HCT116 (cell line): ENCODE measurements around the gene BCAR3. TPM values are rescaled to one million over a fixed set of nuclear protein-coding genes. Genes with fewer than 3 reads are reported as not detected.

Experiments
- ATAC-seq: fragments of 200-7000 bp; cut with Tn5 transposase; 2 replicates; pipeline ENCODE4 v1.9.1; 2020; ENCODE audit warnings: mild to moderate bottlenecking, moderate library complexity
- BruUV-seq: library from RNA; stranded (reverse); fragments of 400-500 nt; replicated peaks from 2 replicates; lab custom pipeline; 2021; lab: Mats Ljungman, UMichigan
- CTCF ChIA-PET: fragments of 300-600 bp; sonication (Branson Sonifier 250); formaldehyde crosslinking; loops from one replicate; lab custom pipeline; 2021; ENCODE audit warnings: antibody characterized with exemption; lab: Charles Lee
- POLR2A ChIA-PET: fragments of 300-600, 350-600 bp; sonication (Branson Sonifier 250); formaldehyde crosslinking; loops from one replicate; lab custom pipeline; 2021; ENCODE audit warnings: antibody characterized with exemption; lab: Charles Lee
- RAD21 ChIA-PET, 2 experiments: fragments of 300-600 bp; sonication (Branson Sonifier 250); formaldehyde crosslinking; loops; one replicate each; lab custom pipeline; 2023; ENCODE audit warnings: low total read pairs in 2 of 2; ENCODE audit not compliant: uncharacterized antibody in 2 of 2, unreplicated experiment in 2 of 2, low non-redundant PET in 1 of 2; lab: Charles Lee
- DNase-seq: peaks from one replicate; pipeline ENCODE4 v3.0.0-alpha.2; 2010; ENCODE audit warnings: low read depth, low spot score
- H2AFZ ChIP-seq: fragments of 200-600 bp; shearing (Covaris generic), sonication (generic); 2 replicates; pipeline ENCODE4 v1.6.1; 2017; ENCODE audit warnings: low read depth, mixed run types, mixed read lengths, antibody characterized with exemption, low read length; ENCODE audit not compliant: poor library complexity, severe bottlenecking
- H3K27ac ChIP-seq: 2 replicates; pipeline ENCODE4 v1.5.1; 2012; ENCODE audit warnings: low read depth, low read length
- H3K27me3 ChIP-seq: fragments of 200-600 bp; sonication (generic); 2 replicates; pipeline ENCODE4 v1.6.1; 2016; ENCODE audit warnings: mixed run types, low read length, mixed read lengths; ENCODE audit not compliant: insufficient read depth
- H3K36me3 ChIP-seq, 2 experiments: fragments of 200-500 bp in 1 of 2; fragments of 200-600 bp in 1 of 2; sonication (Bioruptor generic) in 1 of 2; sonication (generic) in 1 of 2; 2 replicates each; pipeline versions ENCODE4 v1.5.1 to v1.6.1; 2014 to 2016; ENCODE audit warnings: low read length in 2 of 2, inconsistent platforms in 1 of 2, mixed read lengths in 1 of 2, mixed run types in 1 of 2; ENCODE audit not compliant: insufficient read depth in 2 of 2, control insufficient read depth in 1 of 2
- H3K4me1 ChIP-seq, 2 experiments: fragments of 200-600 bp in 1 of 2; sonication (generic) in 1 of 2; 2 replicates each; pipeline versions ENCODE4 v1.5.1 to v1.6.1; 2012 to 2017; ENCODE audit warnings: low read length in 2 of 2, inconsistent platforms in 1 of 2, mild to moderate bottlenecking in 1 of 2, mixed read lengths in 1 of 2, mixed run types in 1 of 2, moderate library complexity in 1 of 2; ENCODE audit not compliant: insufficient read depth in 2 of 2, control insufficient read depth in 1 of 2
- H3K4me2 ChIP-seq: fragments of 200-600 bp; sonication (generic); 2 replicates; pipeline ENCODE4 v1.6.1; 2017; ENCODE audit warnings: mixed run types, low read length, mixed read lengths
- H3K4me3 ChIP-seq, 2 experiments: fragments of 200-600 bp in 1 of 2; sonication (generic) in 1 of 2; replicated peaks in 1 of 2; 2 replicates each; pipeline ENCODE4 v1.5.1; 2011 to 2016; ENCODE audit warnings: low read length in 2 of 2, control low read depth in 1 of 2, low read depth in 1 of 2, mild to moderate bottlenecking in 1 of 2, mixed read lengths in 1 of 2, mixed run types in 1 of 2
- H3K79me2 ChIP-seq: fragments of 200-600 bp; sonication (generic); 2 replicates; pipeline ENCODE4 v1.6.1; 2017; ENCODE audit warnings: mild to moderate bottlenecking, mixed run types, low read length, moderate library complexity, mixed read lengths; ENCODE audit not compliant: insufficient read depth
- H3K9ac ChIP-seq: fragments of 200-600 bp; sonication (generic); 2 replicates; pipeline ENCODE4 v1.6.1; 2016; ENCODE audit warnings: low read length, mixed read lengths
- H3K9me2 ChIP-seq: fragments of 200-600 bp; sonication (generic), shearing (Covaris generic); 2 replicates; pipeline ENCODE4 v1.6.1; 2017; ENCODE audit warnings: mixed run types, mild to moderate bottlenecking, moderate library complexity; ENCODE audit not compliant: insufficient read depth
- H3K9me3 ChIP-seq, 2 experiments: fragments of 200-500 bp in 1 of 2; fragments of 200-600 bp in 1 of 2; sonication (Bioruptor generic) in 1 of 2; sonication (generic) in 1 of 2; 2 replicates each; pipeline ENCODE4 v1.6.1; 2014 to 2017; ENCODE audit warnings: low read length in 2 of 2, mixed read lengths in 2 of 2, inconsistent platforms in 1 of 2, low read depth in 1 of 2, mild to moderate bottlenecking in 1 of 2, mixed run types in 1 of 2, moderate library complexity in 1 of 2; ENCODE audit not compliant: control insufficient read depth in 1 of 2, insufficient read depth in 1 of 2
- H4K20me1 ChIP-seq: fragments of 200-600 bp; sonication (generic), shearing (Covaris generic); 2 replicates; pipeline ENCODE4 v1.6.1; 2017; ENCODE audit warnings: mixed run types, mild to moderate bottlenecking, moderate library complexity; ENCODE audit not compliant: insufficient read depth
- ATF3 ChIP-seq: IDR thresholded peaks from 2 replicates; pipeline ENCODE4 v1.6.1; 2012
- CBX3 ChIP-seq: IDR thresholded peaks from 2 replicates; pipeline ENCODE4 v1.6.1; 2012; ENCODE audit warnings: low read depth
- CEBPB ChIP-seq: IDR thresholded peaks from 2 replicates; pipeline ENCODE4 v1.6.1; 2012; ENCODE audit warnings: low read depth
- EGR1 ChIP-seq: IDR thresholded peaks from 2 replicates; pipeline ENCODE4 v1.6.1; 2012; ENCODE audit warnings: low read depth
- ELF1 ChIP-seq: IDR thresholded peaks from 2 replicates; pipeline ENCODE4 v1.6.1; 2012; ENCODE audit warnings: low read depth, borderline replicate concordance
- EZH2 ChIP-seq: fragments of 200-600 bp; sonication (generic); IDR thresholded peaks from 2 replicates; pipeline ENCODE4 v1.6.1; 2017; ENCODE audit warnings: antibody characterized with exemption, mixed run types
- EZH2phosphoT487 ChIP-seq: fragments of 200-600 bp; IDR thresholded peaks from 2 replicates; pipeline ENCODE4 v1.6.1; 2018; ENCODE audit warnings: antibody characterized with exemption, borderline replicate concordance
- FOSL1 ChIP-seq: IDR thresholded peaks from 2 replicates; pipeline ENCODE4 v1.6.1; 2012; ENCODE audit warnings: low read depth
- MAX ChIP-seq: IDR thresholded peaks from 2 replicates; pipeline ENCODE4 v1.6.1; 2012
- POLR2AphosphoS5 ChIP-seq: IDR thresholded peaks from 2 replicates; pipeline ENCODE4 v1.6.1; 2011; ENCODE audit warnings: mild to moderate bottlenecking, low read depth, low read length, moderate library complexity
- RAD21 ChIP-seq: IDR thresholded peaks from 2 replicates; pipeline ENCODE4 v1.6.1; 2012; ENCODE audit warnings: low read depth, mild to moderate bottlenecking
- REST ChIP-seq: IDR thresholded peaks from 2 replicates; pipeline ENCODE4 v1.6.1; 2012; ENCODE audit warnings: low read depth
- SIN3A ChIP-seq: IDR thresholded peaks from 2 replicates; pipeline ENCODE4 v1.6.1; 2012; ENCODE audit warnings: low read depth
- SP1 ChIP-seq: IDR thresholded peaks from 2 replicates; pipeline ENCODE4 v1.6.1; 2012; ENCODE audit warnings: low read depth
- SRF ChIP-seq: IDR thresholded peaks from 2 replicates; pipeline ENCODE4 v1.6.1; 2012; ENCODE audit warnings: low read depth
- TCF7L2 ChIP-seq: IDR thresholded peaks from 2 replicates; pipeline ENCODE4 v1.7.0; 2011; ENCODE audit warnings: borderline replicate concordance, inconsistent platforms; ENCODE audit not compliant: insufficient read depth, insufficient read length; ENCODE audit errors: extremely low read depth
- ZFX ChIP-seq: fragments of 450-650 bp; IDR thresholded peaks from 2 replicates; pipeline ENCODE4 v1.6.1; 2017
- intact Hi-C: fragments of 100-400 bp; cut with micrococcal nuclease; formaldehyde crosslinking; loops from 2 replicates; pipeline ENCODE4 v1.10.0; 2022
- total RNA-seq: library from RNA; stranded (reverse); gene quantifications from one replicate; pipeline ENCODE4 v1.2.1, GENCODE V29; 2021; ENCODE audit not compliant: unreplicated experiment

The BCAR3 gene
- total RNA-seq, 1 experiment from 2014 or later = 24.5 TPM

DNA sequence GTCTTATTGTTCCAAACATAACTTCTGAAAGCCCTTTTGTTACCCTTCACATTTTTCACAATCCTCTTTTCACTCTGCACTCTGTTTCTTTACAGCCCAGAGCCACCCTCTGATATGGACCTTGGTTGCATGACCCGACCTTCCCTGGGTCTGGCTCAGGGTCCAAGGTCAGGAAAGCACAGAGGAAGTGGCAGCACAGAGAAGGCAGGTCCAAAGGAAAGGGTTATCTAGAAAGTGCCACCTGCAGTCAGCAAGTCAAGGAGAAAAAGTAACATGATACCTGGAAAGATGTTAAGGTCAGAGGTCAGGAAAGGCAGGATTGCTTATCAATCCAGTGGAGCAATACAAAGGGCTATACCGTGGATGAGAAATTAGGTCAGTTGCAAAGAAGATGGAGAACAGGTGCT, 18.4 kb downstream of the BCAR3 start:
- TF ChIP-seq SRF = no peak
- Histone ChIP-seq H3K9me2 (no peaks in the 10 kb centered on the region), H4K20me1 (peaks cover 7% of the 10 kb centered on the region; the same call in 1 of the 2 replicates), H2AFZ (no peak overlapping the region), H3K36me3 (peaks cover 0 to 41% of the 10 kb centered on the region in 2 experiments; a peak in 1 of 4 replicates), H3K4me1 (peaks cover 53 to 72% of the 10 kb centered on the region in 2 experiments), H3K9ac (no peak overlapping the region; the same call in 1 of the 2 replicates), H3K4me3 (peak overlapping the region in 1 of 2 experiments; percentile 25; a peak in 1 of 4 replicates), H3K27me3 (no peaks in the 10 kb centered on the region), H3K4me2 (peak overlapping the region; percentile 67), H3K27ac (no peak overlapping the region), H3K9me3 (no peaks in the 10 kb centered on the region), H3K79me2 (peaks cover 96% of the 10 kb centered on the region)
- RAD21 ChIA-PET = no interaction called here
- POLR2A ChIA-PET = no interaction called here
- CTCF ChIA-PET = interaction anchor here (2.1 kb wide), 2 partner anchors 34 to 150 kb away, joined by 6 to 7 read pairs; no protein-coding TSS in a partner anchor
- BruUV-seq = no TSS peak
- intact Hi-C loops = no loop called here
- no peak for DNase-seq
- no peak for ATAC-seq

- ATAC-seq (no peak), DNase-seq (no peak)
- H3K27me3 ChIP-seq = no peaks in the 10 kb centered on the region
- peaks cover 96% of the 10 kb centered on the region for H3K79me2 ChIP-seq
- BruUV-seq = no TSS peak
- peaks cover 0 to 41% of the 10 kb centered on the region in 2 experiments; a peak in 1 of 4 replicates for H3K36me3 ChIP-seq
- peak overlapping the region; percentile 58; the same call in 1 of the 2 replicates for H3K27ac ChIP-seq
- H3K4me2 ChIP-seq = peak overlapping the region; percentile 67
- RAD21 ChIA-PET = no interaction called here
- H3K9me2 ChIP-seq = no peaks in the 10 kb centered on the region
- H3K9me3 ChIP-seq = no peaks in the 10 kb centered on the region
- CTCF ChIA-PET = interaction anchor here (2.1 kb wide), 2 partner anchors 33 to 151 kb away, joined by 6 to 7 read pairs; no protein-coding TSS in a partner anchor
- peaks cover 2% of the 10 kb centered on the region; the same call in 1 of the 2 replicates for H4K20me1 ChIP-seq
- H3K4me1 ChIP-seq = peaks cover 53 to 66% of the 10 kb centered on the region in 2 experiments
- H3K9ac ChIP-seq = peak overlapping the region; percentile 39
- POLR2A ChIA-PET = no interaction called here
- no peak overlapping the region for H2AFZ ChIP-seq
- peak overlapping the region in 1 of 2 experiments; percentile 14; a peak in 1 of 4 replicates for H3K4me3 ChIP-seq
- intact Hi-C loops = no loop called here
- TF ChIP-seq CEBPB = no peak
- no peak for TF ChIP-seq EZH2phosphoT487
- TF ChIP-seq ZFX = no peak
- TF ChIP-seq RAD21 = no peak
- TF ChIP-seq SP1 = no peak
- no peak for TF ChIP-seq REST
- TF ChIP-seq ATF3 = no peak
- TF ChIP-seq POLR2AphosphoS5 = no peak
- no peak for TF ChIP-seq EZH2
- no peak for TF ChIP-seq CBX3
- no peak for TF ChIP-seq SIN3A
- TF ChIP-seq ELF1 = no peak
- TF ChIP-seq EGR1 = no peak
- no peak for TF ChIP-seq FOSL1
- TF ChIP-seq MAX = no peak
- TF ChIP-seq TCF7L2 = no peak
These were observed 19.0 kb downstream of the BCAR3 start for GRCh38 chr1:93662481-93663207.
